C4-2B (cell line): ENCODE measurements around the gene RGPD5.
"Not testable (repeated sequence)": the region's sequence is repeated elsewhere in the genome, so short reads cannot be mapped to it uniquely, and the experiment has no call there.

Experiments
- ZFX ChIP-seq: fragments of 450-650 bp; IDR thresholded peaks from 2 replicates; pipeline ENCODE4 v1.6.1; 2017
- TF ChIP-seq, protein P1 (sequence below): fragments of 450-650 bp; conservative IDR thresholded peaks from 2 replicates; pipeline ENCODE4 v1.5.1; 2017; ENCODE audit warnings: mild to moderate bottlenecking

DNA sequence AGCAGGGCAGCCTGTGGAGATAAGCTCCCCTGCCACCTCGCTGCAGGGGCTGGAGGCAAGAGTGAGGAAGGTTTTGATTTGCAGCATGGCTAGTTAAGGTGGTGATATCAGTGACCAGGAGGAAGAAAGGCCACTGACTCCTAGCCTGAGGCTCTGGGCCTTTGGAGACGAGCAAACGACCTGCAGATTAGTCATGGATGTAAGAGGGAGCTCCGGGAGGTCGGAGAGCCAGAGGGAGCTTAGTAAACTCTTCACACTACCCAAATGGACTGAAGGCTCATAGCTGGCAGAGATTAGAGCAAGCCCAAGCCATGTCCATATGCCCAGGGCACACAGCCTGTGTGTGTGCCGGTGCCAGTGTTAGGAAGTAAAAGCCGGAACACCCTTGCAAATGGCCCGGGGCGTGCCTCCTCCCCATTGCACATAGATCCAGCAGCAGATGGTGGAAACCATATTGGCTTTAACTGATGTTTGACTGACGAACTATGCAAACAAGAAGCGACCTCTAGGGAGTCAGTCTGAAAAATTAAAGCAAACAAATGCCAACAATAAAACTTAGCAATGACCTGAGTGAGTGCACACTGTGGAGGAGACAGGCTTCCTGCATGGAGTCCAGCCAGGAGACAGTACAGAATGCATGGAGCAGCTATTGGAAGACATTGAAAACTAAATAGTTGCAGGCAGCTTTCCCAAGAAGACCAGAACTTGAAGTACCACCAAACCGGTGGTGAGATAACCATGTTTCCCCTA is 2.4 kb upstream of the RGPD5 start:
- TF ChIP-seq, protein P1, sequence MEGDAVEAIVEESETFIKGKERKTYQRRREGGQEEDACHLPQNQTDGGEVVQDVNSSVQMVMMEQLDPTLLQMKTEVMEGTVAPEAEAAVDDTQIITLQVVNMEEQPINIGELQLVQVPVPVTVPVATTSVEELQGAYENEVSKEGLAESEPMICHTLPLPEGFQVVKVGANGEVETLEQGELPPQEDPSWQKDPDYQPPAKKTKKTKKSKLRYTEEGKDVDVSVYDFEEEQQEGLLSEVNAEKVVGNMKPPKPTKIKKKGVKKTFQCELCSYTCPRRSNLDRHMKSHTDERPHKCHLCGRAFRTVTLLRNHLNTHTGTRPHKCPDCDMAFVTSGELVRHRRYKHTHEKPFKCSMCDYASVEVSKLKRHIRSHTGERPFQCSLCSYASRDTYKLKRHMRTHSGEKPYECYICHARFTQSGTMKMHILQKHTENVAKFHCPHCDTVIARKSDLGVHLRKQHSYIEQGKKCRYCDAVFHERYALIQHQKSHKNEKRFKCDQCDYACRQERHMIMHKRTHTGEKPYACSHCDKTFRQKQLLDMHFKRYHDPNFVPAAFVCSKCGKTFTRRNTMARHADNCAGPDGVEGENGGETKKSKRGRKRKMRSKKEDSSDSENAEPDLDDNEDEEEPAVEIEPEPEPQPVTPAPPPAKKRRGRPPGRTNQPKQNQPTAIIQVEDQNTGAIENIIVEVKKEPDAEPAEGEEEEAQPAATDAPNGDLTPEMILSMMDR, result not testable (repeated sequence)
- TF ChIP-seq ZFX, result not testable (repeated sequence)
